ENCODE results near the gene ARFGAP1. TPM values are rescaled to one million over a fixed set of nuclear protein-coding genes. Genes with fewer than 3 reads are reported as not detected.

Gene ARFGAP1
- total RNA-seq: 93.8 and 94.4 TPM in 2 replicates

DNA sequence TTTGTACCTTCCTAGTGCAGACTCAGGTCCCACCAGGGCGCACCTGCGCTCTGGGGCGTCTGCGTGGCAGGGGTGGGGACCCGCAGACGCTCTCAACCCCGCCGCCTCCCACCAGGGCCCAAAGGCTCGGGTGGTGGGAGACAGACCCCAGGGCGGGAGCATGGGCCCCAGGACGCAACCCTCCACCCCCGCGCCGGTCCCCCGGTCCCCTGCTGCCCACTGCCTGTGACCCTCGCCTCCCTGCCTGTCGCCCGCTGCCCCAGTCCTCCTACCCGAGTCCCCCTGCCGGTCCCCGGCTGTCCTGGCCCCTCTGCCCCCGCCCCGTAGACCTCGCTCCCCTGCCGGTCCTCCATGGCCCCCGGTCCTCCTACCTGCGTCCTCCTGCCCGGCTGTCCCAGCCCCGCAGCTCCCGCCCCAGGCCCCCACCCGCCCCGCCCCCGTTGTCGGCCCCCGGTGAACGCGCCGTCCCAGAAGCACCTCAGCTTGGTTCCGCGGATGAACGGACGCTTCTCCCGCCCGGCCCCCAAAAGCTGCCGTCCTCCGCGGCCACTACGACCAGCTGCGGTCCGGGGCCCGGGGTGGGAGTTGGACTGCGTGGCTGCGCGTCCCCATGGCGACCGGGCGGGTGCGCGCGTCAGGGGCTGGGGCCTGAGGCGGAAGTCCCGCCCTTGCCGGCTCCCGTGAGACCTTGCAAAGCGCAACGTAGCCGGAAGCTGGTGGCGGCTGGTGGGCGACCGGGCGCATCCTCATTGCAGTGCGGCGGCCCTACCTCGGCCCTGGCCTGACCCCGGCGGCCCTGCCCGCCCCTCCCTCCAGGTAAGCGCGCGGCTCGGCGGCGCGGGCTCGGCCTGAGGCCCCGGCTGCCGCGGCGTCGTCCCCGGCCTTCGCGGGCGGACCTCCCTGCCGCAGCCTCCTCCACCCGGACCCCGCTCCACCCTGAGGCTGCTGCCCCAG is at the start of gene ARFGAP1:
Gene ARFGAP1, plus strand, starts transcription at position 709 of the 954 bp plus-strand sequence. CDS start 2,768 bp downstream, outside the sequence.
- no peaks in the 10 kb centered on the region for H3K9me3 Mint-ChIP-seq
- peaks cover 14% of the 10 kb centered on the region for H3K36me3 Mint-ChIP-seq (ENCODE audit: low read depth)
- peak; percentile 85 for DNase-seq (ENCODE audit: low spot score)
- H3K27me3 Mint-ChIP-seq (ENCODE audit: low read depth): peaks cover 4% of the 10 kb centered on the region
- H3K4me1 Mint-ChIP-seq (ENCODE audit: low read depth): peaks cover 13% of the 10 kb centered on the region
- peak within 1 kb of the TSS; percentile 89 for H3K27ac Mint-ChIP-seq
- peak within 1 kb of the TSS; percentile 91 for H3K4me3 Mint-ChIP-seq (ENCODE audit: low read depth)
- intact Hi-C loops (cut with micrococcal nuclease): no loop called here

GRCh38 chr20:63223121-63223825 is 49.3 kb upstream of the ARFGAP1 start:
- intact Hi-C loops (cut with micrococcal nuclease): loop anchor here (2.0 kb wide), 1 partner anchor 68 kb away; no protein-coding TSS in a partner anchor
- DNase-seq (ENCODE audit: low spot score): peak; percentile 27
- no peak overlapping the region for H3K27ac Mint-ChIP-seq
- peaks cover 7% of the 10 kb centered on the region for H3K27me3 Mint-ChIP-seq (ENCODE audit: low read depth)
- no peaks in the 10 kb centered on the region for H3K36me3 Mint-ChIP-seq (ENCODE audit: low read depth)
- no peaks in the 10 kb centered on the region for H3K9me3 Mint-ChIP-seq
- no peaks in the 10 kb centered on the region for H3K4me1 Mint-ChIP-seq (ENCODE audit: low read depth)
- H3K4me3 Mint-ChIP-seq (ENCODE audit: low read depth): no peak overlapping the region

DNA sequence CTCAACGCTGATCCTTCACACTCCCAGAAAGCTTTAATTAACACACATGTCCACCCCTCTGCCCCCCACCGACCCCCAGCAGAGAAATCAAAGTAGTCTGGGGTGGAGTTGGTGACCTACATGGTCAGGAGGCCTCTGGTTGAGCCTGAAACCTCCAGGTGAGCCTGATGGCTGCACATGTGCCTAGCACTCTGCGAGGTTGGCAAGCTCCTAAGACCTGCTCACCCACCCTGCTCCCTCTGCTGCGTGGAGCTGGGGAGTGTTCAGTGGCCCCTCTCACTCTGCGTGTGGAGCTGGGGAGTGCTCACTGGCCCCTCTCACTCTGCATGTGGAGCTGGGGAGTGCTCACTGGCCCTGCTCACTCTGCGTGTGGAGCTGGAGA is 48.8 kb upstream of the ARFGAP1 start:
- Mint-ChIP-seq H3K4me1 (ENCODE audit: low read depth) (no peaks in the 10 kb centered on the region), H3K36me3 (ENCODE audit: low read depth) (no peaks in the 10 kb centered on the region), H3K27ac (no peak overlapping the region), H3K4me3 (ENCODE audit: low read depth) (no peak overlapping the region), H3K27me3 (ENCODE audit: low read depth) (peaks cover 9% of the 10 kb centered on the region), H3K9me3 (no peaks in the 10 kb centered on the region)
- DNase-seq (ENCODE audit: low spot score): no peak
- intact Hi-C loops (cut with micrococcal nuclease): loop anchor here (2.0 kb wide), 1 partner anchor 67 kb away; no protein-coding TSS in a partner anchor

DNA sequence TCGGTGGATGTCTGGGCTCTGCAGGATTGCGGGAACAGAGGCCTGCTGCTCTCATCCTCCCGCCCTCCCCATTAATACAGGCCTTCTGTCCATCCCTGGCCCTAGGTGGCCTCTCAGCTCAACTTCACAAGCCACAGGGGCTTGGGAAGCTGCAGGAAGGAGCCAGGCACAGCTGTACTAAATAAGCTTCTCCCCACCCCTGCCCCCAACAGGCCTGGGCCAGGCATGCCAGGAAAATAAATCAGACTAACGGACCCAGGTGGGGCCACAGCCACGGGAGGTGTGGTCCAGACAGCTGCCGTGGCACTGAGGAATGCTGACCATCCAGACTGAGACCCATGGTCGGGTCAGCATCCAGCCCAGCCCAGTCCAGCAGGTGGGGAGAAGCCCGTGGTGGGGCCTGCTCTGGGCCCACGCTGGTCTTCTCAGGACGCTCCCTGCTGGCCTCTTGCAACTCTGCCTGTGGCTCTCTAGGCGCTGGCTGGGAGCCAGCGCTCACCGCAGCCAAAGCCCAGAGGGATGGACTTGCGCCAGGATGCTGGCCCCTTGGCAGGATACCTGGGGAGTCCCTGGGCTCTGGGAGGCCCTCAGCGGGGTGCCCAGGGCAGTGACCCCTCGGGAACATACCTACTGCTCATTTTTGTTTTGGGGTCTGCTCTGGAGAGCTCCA is 48.1 kb upstream of the ARFGAP1 start:
- Mint-ChIP-seq H3K36me3 (ENCODE audit: low read depth) (no peaks in the 10 kb centered on the region), H3K27ac (no peak overlapping the region), H3K4me3 (ENCODE audit: low read depth) (no peak overlapping the region), H3K27me3 (ENCODE audit: low read depth) (peaks cover 15% of the 10 kb centered on the region), H3K9me3 (no peaks in the 10 kb centered on the region), H3K4me1 (ENCODE audit: low read depth) (no peaks in the 10 kb centered on the region)
- no peak for DNase-seq (ENCODE audit: low spot score)
- intact Hi-C loops (cut with micrococcal nuclease): no loop called here

- intact Hi-C loops (cut with micrococcal nuclease): no loop called here
- Mint-ChIP-seq H3K9me3 (no peaks in the 10 kb centered on the region), H3K27me3 (ENCODE audit: low read depth) (peaks cover 20% of the 10 kb centered on the region), H3K4me1 (ENCODE audit: low read depth) (no peaks in the 10 kb centered on the region), H3K36me3 (ENCODE audit: low read depth) (no peaks in the 10 kb centered on the region), H3K4me3 (ENCODE audit: low read depth) (no peak overlapping the region), H3K27ac (no peak overlapping the region)
- no peak for DNase-seq (ENCODE audit: low spot score)
Measured at GRCh38 chr20:63225082-63225454, 47.5 kb upstream of the ARFGAP1 start.

DNA sequence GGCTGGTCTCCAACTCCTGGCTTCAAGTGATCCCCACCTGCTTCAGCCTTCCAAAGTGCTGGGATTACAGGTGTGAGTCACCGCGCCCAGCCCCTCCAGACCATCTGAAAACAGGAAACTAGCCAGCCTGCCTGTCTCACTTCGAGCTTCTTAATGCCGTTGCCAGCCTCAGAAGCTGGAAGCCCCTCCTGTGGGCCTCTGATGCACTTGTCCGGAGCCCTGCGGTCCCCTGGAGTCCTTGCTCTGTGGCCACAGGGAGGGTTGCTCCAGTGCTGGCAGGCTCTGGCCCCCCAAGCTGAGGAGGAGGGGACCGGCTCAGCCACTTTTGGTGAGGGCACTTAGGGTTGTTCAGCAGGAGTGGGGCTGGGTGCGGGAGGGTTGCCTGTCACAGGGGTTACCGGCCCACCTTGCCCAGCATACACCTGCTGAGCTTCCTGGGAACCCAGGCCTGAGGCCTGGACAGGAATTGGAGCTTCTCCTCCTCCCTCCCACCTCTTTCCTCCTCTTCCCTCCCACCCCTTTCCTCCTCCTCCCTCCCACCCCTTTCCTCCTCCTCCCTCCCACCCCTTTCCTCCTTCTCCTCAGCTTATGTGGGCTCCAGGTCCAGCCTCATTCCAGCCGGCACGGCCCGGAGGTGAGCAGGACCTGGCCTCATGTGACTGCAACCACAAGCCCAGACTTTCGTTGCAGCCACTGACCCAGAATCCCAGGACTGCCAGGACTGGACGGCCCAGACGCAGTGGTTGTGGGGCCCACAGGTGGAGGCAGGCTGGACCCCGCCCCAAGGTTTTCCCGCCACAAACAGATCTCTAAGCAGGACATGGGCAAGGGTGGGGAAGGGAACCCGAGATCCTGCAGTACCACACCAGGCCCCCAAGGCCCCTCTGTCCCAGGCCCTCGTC is 46.3 kb upstream of the ARFGAP1 start:
- Mint-ChIP-seq H3K27me3 (ENCODE audit: low read depth) (peaks cover 25% of the 10 kb centered on the region), H3K4me1 (ENCODE audit: low read depth) (no peaks in the 10 kb centered on the region), H3K36me3 (ENCODE audit: low read depth) (no peaks in the 10 kb centered on the region), H3K9me3 (no peaks in the 10 kb centered on the region), H3K4me3 (ENCODE audit: low read depth) (no peak overlapping the region), H3K27ac (no peak overlapping the region)
- DNase-seq (ENCODE audit: low spot score): no peak
- intact Hi-C loops (cut with micrococcal nuclease): no loop called here

DNA sequence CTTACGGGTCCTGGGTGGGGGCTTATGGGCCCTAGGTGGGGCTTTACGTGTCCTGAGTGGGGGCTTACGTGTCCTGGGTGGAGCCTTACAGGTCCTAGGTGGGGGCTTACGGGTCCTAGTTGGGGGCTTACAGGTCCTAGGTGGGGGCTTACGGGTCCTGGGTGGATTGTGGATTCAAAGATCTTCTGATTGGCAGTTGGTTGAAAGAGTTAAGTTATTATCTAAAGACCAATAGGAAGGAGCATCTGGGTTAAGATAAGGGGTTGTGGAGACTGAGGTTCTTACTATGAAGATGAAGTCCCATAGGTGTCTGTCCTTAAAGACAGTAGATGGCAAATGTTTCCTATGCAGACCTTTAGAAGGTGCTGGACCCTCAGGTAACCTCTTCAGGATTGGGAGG is 45.4 kb upstream of the ARFGAP1 start:
- no peak for DNase-seq (ENCODE audit: low spot score)
- intact Hi-C loops (cut with micrococcal nuclease): no loop called here
- H3K27ac Mint-ChIP-seq: no peak overlapping the region
- H3K27me3 Mint-ChIP-seq (ENCODE audit: low read depth): peaks cover 34% of the 10 kb centered on the region
- H3K36me3 Mint-ChIP-seq (ENCODE audit: low read depth): no peaks in the 10 kb centered on the region
- no peak overlapping the region for H3K4me3 Mint-ChIP-seq (ENCODE audit: low read depth)
- no peaks in the 10 kb centered on the region for H3K4me1 Mint-ChIP-seq (ENCODE audit: low read depth)
- H3K9me3 Mint-ChIP-seq: no peaks in the 10 kb centered on the region

GRCh38 chr20:63228806-63229205 is 43.8 kb upstream of the ARFGAP1 start:
- intact Hi-C loops (cut with micrococcal nuclease): no loop called here
- H3K9me3 Mint-ChIP-seq: no peaks in the 10 kb centered on the region
- H3K27me3 Mint-ChIP-seq (ENCODE audit: low read depth): peaks cover 37% of the 10 kb centered on the region

DNA sequence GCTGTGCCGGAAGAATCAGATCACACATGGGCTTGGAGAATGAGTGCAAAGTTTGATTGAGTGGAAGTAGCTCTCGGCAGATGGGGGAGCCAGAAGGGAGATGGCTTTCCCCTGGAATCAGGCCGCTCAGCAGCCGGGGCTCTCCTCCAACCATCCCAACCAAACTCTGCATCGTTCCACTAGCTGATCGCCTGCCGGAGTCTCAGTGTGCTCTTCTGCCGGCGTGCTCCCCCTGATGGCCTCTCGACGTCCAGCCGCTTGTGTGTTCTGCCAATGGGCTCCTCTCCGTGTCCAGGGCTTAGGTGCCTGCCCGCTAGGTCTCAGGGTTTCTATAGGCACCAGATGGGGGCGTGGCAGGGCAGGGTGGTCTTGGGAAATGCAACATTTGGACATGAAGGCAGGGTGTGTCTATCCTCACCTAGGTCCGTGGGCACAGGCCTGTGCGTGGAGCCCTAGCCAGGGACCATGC is 41.8 kb upstream of the ARFGAP1 start:
- no peaks in the 10 kb centered on the region for H3K36me3 Mint-ChIP-seq (ENCODE audit: low read depth)
- no peaks in the 10 kb centered on the region for H3K9me3 Mint-ChIP-seq
- intact Hi-C loops (cut with micrococcal nuclease): no loop called here
- peaks cover 37% of the 10 kb centered on the region for H3K27me3 Mint-ChIP-seq (ENCODE audit: low read depth)
- H3K27ac Mint-ChIP-seq: no peak overlapping the region
- H3K4me1 Mint-ChIP-seq (ENCODE audit: low read depth): peaks cover 1% of the 10 kb centered on the region
- DNase-seq (ENCODE audit: low spot score): no peak
- H3K4me3 Mint-ChIP-seq (ENCODE audit: low read depth): no peak overlapping the region

More at GRCh38 chr20:63228806-63229205, 43.8 kb upstream of the ARFGAP1 start:
- DNase-seq (ENCODE audit: low spot score): no peak
- Mint-ChIP-seq H3K36me3 (ENCODE audit: low read depth) (no peaks in the 10 kb centered on the region), H3K27ac (no peak overlapping the region), H3K4me3 (ENCODE audit: low read depth) (no peak overlapping the region), H3K4me1 (ENCODE audit: low read depth) (no peaks in the 10 kb centered on the region)

DNA sequence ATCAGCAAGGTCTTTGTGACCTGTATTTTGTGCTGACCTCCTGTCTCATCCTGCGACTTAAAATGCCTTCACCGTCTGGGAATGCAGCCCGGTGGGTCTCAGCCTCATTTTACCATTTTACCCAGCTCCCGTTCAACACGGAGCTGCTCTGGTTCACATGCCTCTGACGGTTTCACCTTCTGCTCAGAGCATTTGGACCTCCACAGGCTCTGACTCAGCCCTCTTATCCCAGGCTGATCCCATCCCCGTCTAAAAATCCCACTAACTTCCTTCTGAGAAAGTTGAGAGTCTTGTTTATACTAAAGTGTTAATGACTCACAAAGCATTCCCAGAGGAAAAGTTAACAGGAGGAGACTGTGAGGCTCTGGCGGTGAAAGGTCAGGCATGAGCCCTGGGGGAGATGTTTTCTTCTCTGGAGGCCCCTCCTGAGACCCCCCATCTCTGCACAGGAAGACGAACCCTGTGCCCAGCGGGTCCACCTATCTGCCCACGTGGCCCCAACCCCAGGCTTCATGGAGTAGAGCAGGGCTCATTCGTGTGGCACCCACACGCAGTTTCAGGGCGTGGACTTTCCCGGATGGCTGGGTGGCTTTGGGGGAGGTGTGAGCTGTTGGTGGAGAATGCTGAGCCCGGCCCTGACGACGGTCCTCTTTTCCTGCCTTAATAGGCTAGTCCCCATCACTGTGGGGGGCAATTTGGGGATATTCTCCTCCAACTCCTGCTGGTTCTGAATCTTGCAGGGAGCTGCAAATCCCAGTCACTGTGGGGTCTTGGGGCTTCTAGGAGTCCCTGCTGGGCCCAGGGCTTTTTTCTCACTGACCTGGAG is 40.2 kb upstream of the ARFGAP1 start:
- Mint-ChIP-seq H3K36me3 (ENCODE audit: low read depth) (no peaks in the 10 kb centered on the region), H3K27ac (no peak overlapping the region), H3K9me3 (no peaks in the 10 kb centered on the region), H3K4me1 (ENCODE audit: low read depth) (peaks cover 1% of the 10 kb centered on the region), H3K27me3 (ENCODE audit: low read depth) (peaks cover 37% of the 10 kb centered on the region), H3K4me3 (ENCODE audit: low read depth) (no peak overlapping the region)
- intact Hi-C loops (cut with micrococcal nuclease): no loop called here
- DNase-seq (ENCODE audit: low spot score): no peak

DNA sequence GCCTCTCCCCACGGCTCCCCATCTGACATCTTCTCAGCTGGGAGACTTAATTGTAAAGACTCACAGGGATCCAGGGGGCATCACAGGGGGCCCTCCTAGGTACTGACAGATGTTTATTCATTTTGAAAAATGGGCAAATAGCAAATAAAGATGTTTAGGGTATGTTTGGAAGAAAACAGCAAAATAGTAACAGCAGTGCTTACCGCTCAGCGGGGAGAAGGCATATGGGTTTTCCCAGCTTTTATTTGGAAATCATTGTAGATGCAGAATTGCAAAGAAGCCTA is 39.6 kb upstream of the ARFGAP1 start:
- intact Hi-C loops (cut with micrococcal nuclease): no loop called here
- DNase-seq (ENCODE audit: low spot score): no peak
- Mint-ChIP-seq H3K9me3 (no peaks in the 10 kb centered on the region), H3K27ac (no peak overlapping the region), H3K4me3 (ENCODE audit: low read depth) (no peak overlapping the region), H3K4me1 (ENCODE audit: low read depth) (peaks cover 1% of the 10 kb centered on the region), H3K27me3 (ENCODE audit: low read depth) (peaks cover 37% of the 10 kb centered on the region), H3K36me3 (ENCODE audit: low read depth) (no peaks in the 10 kb centered on the region)
